GM21723 (cell line): Measurements from ENCODE around the gene PDE8A.
"Not testable (repeated sequence)": the region's sequence is repeated elsewhere in the genome, so short reads cannot be mapped to it uniquely, and the experiment has no call there.

ENCODE experiments used
- ATAC-seq: cut with Tn5 transposase; IDR thresholded peaks from one replicate; pipeline ENCODE4 v1.9.1; 2021; ENCODE audit warnings: mild to moderate bottlenecking, moderate library complexity; ENCODE audit not compliant: unreplicated experiment

The PDE8A gene

DNA sequence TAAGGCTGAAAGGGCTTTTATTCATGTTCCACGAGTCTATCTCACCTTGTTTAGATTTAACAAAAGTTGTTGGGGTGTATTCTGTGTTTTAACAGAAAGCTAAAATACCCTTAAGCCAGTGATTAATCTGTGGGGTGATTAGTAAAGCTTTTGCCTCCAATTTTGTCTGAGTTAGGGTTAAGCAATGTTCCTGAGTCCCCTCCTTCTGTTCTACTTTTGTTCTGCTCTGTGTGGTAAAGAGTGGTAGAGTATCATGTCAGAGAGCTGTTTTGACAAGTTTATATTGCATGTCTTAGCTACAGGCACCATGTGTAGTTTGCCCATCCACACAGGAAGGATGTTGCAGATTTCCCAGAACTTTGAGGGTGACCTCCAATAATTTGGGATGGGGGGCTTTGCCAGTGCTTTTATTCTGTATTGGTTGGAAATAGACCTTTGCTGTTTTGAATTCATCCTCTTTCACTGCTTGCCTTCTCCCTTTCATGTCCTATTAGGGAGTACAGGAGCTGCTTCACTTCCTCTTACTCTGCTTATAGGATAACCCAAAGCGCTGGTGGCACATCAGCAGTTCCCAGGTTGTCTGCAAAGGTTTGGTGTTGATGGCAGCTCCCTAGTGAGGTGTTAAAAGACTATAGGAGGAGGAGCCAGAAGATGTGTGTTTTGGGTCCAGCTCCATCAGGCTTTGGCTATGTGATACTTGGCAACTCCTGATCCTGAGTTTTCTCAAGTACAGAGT lies 7.4 kb downstream of the PDE8A start:
- no peak for ATAC-seq

DNA sequence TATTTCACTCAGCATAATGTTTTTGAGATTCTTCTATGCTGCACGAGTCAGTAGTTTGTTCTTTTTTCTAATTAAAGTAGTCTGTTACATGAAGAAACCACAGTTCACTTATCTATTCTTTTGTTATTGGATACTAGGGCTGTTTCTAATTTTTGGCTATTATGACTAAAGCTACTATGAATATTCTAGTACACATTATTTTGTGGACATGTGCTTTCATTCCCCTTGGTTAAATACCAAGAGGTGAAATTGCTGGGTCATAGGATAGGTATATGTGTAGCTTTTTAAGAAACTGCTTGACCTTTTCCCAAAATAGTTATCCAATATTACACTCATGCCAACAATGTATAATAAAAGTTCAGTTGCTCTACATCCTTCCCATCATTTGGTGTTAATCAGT lies 8.9 kb downstream of the PDE8A start:
- no peak for ATAC-seq

DNA sequence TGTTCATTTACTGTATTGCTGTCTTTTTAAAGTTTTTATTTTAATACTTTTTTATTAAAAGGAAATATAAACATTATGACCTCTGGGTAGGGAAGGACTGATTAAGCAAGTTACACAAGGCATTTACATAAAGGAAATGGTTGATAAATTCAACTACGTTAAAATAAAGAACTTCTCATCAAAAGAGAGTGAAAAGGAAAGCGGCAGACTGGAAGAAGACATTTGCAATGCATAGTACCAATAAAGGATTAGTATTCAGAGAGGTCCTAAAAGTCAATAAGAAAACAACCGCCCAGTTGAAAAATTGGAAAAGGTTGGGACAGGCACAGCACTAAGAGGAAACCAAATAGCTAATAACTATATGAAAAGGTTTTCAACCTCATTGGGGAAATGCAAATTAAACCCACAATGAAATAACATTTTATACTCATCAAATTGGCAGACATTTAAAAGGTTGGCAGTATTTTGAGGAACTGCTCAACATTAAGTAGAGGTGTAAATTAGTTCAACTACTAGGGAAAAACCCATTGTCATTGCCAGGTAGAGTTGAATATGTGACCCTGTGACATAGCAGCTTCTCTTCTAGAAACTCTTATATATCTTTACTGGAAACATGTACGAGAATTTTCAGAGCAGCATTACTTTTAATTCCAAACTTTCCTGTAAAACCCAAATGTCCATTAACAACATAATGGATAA lies 9.5 kb downstream of the PDE8A start:
- ATAC-seq: no peak

DNA sequence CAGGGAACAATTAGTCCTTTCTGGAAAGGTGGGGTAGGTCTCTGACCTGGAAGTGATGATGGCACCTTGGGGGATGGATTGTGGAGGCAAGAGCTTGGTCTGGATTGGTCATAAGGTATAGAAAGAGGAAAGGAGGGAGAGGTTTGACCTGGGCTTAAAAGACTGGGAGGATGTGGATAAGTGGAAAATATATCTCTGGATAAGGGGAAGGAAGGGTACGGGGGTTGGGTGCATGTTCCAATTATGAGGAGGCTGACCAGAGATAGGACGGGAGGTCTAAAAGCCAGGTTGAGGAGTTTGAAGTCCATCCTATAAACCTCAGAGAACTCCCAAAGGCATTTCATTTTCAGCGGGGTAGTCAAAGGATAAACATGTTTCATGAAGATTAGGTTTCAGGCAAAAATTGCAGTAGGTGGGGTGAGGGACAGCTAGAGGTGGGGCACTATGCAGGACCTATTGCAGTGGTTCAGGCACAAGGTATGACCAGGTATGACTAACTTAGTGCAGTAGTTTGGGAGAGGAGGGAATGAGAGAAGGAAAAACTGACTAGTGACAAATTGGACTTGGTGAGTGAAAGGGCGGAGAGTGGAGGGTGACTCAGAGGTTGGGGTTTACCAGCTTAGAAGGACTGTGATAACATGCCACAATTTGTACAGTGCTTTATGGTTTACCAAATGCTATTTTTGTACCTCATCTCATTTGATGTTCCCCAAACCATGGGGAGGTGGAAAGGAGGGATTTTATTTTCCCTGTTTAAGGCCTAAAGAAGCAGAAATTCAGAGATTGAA lies 10.7 kb downstream of the PDE8A start:
- no peak for ATAC-seq

DNA sequence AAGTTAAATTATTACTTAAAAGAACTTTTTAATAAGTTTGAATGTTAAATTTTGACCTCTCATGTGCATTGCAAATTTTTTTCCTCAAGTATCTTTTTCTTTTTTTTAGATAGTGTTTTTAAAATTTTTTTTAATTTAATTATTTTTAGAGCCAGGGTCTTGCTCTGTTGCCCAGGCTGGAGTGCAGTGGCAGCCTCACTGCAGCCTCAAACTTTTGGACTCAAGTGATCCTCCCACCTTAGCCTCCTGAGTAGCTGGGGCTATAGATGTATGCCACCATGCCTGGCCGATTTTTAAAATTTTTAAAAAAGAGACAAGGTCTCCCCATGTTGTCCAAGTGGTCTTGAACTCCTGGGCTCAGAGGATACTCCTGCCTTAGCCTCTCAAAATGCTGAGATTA lies 14.4 kb downstream of the PDE8A start:
- no peak for ATAC-seq

DNA sequence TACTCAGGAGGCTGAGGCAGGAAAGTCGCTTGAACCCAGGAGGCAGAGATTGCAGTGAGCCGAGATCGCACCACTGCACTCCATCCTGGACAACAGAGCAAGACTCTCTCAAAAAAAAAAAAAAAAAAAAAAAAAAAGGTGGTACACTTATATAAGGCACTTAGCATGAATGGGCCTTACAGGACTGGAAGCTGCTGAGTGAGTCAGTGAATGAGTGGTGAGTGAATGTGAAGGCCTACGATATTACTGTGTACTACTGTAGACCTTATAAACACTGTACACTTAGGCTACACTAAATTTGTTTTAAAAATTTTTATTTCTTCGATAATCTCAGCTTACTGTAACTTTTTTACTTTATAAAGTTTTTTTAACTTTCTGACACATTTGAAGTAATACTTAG lies 15.1 kb downstream of the PDE8A start:
- not testable (repeated sequence) for ATAC-seq

DNA sequence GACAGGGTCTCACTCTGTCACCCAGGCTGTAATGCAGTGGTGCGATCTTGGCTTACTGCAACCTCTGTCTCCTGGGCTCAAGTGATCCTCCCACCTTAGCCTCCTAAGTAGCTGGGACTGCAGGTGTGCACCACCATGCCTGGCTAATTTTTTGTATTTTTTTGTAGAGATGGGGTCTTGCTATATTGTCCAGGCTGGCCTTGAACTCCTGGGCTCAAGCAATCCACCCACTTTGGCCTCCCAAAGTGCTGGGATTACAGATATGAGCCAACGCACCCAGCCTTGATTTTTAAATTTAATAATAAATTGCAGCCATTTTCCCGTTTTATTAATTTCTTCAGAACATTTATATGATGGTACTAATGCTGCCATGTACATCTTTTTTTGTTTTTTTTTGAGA lies 15.6 kb downstream of the PDE8A start:
- ATAC-seq: not testable (repeated sequence)

DNA sequence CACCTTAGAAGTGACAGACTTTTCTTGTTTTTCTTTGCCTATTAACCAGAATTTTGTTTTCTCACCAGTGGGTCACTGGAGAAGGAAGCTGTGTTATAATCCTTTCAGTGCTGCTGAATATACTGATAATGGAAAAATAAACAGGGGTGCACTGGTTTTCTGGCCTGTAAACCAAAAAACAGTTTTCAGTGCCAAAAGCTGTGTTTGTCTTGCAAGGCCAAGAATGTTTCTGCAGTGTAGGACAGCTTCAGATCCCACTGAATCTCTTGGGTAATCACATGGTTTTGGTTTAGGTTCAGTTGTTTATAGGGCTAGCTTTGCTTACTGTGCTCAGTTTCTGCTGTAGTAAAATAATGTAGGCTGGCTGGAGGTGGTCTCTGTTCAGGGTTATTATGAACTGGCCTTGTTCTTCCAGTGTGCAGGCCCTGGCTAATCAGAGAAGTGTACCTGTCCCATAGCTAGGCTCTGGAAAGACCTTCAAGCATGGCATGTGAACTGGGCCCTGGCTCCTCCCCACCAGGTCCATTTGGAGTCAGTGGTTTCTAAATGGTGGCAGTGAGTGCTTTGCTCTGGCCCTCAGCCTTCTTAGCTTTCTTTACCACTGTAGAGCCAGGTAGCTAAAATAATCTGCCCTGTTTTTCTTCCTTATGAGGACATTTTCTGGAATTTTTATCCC lies 18.7 kb downstream of the PDE8A start:
- no peak for ATAC-seq

DNA sequence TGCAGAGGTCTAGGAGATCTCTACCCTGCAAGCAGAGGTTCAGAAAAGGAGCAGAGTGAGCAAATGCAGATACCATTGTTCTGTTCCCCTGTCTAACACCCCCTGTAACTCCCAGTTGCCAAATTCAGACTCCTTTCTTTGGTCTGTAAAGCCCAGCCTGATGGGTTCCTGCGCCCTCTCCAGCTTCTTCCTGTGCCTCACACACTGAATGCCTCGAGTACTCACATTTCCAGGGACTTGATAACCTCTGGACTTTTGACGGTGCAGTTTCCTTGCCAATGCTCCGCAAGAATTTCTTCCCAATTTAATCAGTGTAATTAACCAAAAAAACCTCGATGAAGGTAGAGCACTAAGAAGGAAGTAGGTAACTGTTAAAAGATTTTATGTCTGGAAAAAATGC lies 19.3 kb downstream of the PDE8A start:
- ATAC-seq: no peak

DNA sequence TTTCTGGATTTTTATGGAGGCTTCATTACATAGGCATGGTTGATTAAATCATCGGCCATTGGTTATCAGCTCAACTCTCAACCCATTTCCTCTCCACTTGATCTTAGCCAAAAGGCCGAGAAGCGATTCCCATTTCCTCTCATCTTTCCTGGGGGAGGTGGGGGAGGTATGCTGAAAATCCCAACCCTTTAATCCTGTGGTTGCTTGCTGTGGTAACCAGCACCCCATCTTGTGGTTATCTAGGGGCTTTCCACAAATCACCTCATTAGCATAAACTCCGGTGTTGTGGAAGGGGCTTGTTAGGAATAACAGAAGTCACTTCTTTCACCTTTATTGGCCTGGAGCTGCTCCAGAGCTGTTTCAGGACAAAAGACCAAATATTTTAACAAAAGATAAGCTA lies 20.9 kb downstream of the PDE8A start:
- no peak for ATAC-seq

DNA sequence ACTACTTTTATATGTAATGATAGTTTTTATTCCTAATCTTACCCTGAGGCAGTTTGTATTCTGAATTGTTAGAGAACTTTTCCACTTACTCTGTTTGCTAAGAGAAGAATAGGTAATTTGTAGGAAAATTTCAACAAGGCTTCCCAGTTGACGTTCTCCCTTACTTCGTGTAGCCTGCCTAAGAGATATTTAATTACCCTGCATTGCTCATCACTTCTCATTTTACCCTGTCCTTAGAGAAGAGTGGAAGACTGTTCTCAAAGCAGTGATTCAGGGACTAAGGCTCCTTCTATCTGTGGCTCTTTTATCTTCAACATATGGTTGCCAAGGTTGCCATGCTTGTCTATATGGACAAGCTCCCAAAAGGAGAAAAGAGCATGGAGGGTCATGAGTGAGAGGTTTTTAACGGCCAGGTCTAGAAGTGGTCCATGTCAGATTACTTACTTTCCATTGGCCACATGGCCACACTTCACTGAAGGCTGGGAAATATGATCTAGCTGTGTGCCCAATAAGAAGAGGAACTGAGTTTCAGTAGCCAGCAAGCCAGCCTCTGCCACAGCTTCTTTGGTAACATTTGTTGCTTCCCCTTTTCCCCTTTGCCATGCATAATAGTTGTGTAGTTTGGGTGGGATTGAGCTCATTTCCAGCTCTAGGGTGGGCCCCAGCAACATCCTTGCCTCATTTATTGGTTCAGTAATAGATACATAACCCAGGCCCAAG lies 22.1 kb downstream of the PDE8A start:
- no peak for ATAC-seq

DNA sequence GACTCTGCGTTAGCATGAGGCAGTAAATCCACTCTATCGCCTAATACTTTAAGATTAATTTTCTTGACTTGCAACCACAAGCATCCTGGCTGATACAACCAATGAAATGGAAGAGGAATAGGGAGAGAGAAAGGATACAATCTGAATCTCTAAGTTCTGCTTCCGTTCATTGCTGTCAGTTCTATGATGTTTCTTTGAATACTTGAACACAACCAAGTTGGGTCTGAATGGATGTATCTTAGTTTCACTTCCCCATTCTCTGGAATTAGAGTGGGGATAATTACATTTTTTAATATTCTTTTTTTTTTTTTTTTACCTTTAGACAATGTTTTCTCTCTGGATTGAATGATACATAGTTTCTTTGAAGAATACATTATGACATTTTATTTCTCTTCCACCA lies 22.9 kb downstream of the PDE8A start:
- no peak for ATAC-seq

DNA sequence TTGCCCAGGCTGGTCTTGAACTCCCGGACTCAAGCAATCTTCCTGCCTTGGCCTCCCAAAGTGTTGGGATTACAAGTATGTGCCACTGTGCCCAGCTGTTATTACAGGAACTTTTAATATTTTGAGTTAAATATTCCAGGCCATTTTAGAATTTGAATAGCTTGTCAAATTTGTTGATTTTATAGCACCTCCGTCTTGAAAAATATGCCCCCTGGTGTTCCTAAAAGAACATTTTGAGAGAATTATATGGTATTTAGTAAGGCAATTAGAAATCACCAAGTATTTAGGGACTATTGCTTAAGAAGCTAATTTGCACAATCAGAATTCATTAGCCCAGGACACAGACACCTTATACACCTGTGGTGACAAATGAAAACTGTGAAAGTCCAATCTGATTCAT lies 23.7 kb downstream of the PDE8A start:
- no peak for ATAC-seq

DNA sequence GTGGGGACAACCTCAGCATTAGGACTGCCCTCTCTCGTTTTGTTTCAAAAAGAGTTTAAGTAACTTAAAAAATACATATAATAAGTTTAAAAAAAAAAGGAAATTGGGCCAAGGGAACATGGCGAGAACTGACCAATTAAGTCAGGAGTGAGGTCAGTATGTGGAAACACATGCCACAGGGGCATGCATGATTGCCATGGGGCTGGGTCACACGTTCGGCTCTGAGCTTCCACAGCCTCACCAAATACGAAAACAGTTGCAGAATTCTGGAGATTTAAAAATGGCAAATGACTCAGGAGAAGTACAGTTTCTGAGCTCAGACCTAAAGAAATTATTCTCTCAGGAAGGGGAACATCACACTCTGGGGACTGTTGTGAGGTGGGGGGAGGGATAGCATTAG lies 24.1 kb downstream of the PDE8A start:
- ATAC-seq: no peak

DNA sequence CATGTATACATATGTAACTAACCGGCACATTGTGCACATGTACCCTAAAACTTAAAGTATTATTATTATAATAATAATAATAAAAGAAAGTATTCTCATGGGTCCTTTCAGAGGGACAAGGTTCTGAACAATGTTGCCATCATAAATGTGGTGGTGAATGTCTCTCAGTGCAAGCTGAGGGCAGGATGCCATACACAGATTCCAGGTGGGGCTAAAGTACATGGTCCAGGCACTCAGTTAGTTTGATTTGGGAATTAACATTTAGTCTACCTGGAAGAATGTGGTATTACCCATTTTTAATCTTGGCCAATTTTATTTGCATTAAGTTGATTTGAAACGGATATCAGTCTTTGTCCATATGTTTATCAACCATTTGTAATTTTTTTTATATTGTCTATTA lies 24.5 kb downstream of the PDE8A start:
- no peak for ATAC-seq

DNA sequence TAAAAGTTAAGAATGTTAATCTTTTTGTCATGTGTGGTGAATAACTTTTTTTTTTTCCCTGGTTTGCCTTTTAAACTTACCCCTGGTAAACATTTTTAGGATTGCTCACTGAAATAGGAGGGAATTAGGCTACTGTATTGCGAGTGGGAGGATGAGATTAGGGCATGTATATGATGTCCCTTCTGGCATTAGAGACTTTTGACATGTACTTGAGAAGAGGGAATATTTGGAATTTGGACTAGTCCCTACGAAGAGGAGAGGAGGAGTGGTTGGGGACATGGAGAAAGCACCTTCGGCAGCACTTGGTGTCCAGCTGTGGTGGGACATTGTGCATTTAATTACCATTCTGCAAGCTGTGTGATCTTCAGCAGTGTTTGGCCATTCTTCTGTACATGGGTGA lies 25.0 kb downstream of the PDE8A start:
- no peak for ATAC-seq

DNA sequence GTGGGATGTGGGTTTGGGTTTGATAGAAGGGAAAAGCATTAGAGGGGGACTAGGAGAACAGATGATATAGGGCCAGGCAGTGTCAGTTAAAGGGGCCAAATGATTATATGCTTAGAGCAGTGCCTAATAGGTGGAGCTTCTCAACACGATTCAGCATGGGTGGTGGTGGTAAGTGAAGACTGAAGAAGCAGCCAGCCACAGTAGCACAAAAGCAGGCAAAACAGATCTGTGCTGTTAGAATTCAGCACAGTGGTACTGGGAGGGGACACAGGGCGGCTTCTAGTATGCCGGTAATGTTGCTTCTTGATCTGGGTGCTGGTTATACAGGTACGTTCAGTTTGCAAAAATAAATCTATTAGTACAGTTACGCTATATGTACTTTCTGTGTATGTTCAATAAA lies 25.5 kb downstream of the PDE8A start:
- no peak for ATAC-seq

DNA sequence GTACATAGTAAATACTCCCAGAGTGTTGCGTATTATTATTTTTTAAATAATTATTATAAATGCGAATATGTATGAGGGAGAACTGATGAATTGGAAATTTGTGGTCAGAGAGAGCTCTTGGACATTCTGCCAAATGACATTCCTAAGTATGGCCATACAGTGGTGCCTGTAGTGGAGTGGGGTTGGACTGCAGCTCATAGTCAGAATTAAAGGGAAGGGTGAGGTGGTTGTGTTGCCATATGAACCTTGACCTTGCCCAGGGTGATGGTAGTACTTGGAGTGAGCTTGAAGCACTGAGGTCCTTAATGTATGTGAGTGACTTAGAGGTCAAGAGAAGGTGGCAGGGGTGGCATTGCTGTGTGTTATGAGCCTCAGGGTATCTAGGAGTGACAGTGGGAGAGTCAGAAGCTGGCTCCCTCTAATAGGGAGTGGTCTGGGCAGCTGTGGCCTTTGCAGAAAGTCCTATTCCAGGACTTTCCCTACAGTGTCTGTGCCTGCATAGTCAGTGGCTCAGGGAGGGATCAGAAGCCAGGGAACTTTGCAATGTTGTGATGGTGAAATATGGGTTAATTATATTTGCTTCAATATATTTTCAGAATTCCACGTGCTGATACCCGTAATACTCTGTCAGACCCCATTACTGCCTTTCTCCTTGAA lies 26.2 kb downstream of the PDE8A start:
- ATAC-seq: no peak

DNA sequence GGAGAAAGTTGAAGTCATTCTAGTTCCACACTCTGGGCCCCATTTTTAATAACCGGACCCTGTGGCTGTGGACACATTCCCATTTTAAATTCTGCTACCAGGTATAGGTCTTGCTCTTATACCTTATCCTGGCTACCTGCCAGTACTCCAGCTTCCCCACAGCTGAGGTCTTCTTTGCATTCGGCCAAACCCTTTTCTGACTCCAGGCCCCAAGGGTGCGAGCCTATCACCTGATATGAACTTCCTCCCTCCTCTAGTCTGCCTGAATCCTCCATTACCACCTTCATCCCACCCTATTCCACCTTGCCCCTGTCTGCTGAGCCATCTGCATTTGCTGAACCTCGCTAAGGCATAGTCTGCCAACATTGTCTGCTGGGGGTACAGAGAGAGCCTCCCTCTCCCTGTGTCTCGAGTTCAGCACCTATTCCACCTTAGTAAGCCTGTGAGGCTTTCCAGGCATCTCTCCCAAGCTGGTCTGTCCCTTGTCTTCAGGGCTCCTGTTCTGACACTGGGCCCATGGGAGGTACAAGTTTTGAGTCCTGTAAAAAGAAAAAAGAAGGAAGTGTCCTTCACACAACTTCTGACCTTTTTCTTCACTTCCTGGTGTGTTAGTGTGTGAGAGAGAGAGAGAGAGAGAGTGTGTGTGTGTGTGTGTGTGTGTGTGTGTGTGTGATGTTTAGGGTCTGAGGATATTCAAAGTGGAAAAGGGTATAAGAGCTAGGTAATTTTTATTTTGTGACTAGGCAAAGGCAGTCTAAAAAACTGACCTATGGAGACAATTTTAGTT lies 27.0 kb downstream of the PDE8A start:
- ATAC-seq: no peak
